ENCODE results near the gene SARM1.

SARM1 gene

GRCh38 chr17:28395426-28395825 is 23.9 kb downstream of the SARM1 start:
- DNase-seq (ENCODE audit: low read depth, low spot score): no peak

- DNase-seq (ENCODE audit: low read depth, low spot score): no peak
These were observed 24.5 kb downstream of the SARM1 start for GRCh38 chr17:28395968-28396367.

DNA sequence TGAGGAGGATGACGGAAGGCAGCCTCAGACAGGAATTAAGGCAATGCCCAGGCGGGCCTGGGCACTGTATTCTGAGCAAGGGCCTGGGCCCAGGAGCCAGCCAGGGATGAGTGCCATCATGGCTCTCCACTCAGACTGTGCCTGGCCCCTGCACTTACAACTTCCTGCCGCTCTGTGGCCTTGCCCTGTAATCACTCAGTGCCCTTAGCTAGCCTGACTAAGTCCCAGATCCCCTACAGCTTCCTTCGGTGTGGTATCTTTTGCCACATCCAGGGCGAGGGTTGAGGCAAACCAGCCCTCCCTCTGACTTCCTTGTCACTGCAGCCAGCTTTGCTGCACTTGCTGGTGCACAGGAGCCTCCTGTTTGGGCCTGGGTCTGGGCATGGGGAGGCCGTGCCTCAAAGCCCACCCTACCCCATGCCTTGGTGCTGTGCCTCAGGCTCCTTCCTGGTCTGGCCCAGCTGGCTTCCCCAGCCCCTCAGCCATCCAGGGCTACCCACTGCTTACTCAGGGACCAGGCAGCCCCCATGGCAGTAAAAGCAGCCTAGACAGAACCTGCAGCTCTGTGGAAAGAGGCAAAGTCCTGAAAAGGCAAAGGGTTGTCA is 25.2 kb downstream of the SARM1 start:
- no peak for DNase-seq (ENCODE audit: low read depth, low spot score)

DNA sequence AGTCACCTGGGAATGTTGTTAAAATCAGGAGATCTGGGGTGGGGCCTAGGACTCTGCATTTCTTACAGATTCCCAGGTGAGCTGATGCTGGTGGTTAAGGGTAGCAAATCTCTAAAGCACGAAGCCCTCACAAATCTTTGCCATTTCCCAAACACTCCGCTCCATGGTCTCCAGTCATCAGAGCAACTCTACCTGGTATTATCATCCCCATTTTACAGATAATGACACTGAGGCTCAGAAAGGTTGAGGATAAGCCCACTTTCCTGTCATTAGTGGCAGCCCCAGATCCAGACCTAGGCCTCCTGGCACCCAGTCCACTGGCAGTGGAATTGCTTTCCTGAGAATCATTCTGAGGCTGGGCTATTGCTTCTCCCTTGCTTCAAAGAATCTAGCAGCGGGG is 25.8 kb downstream of the SARM1 start:
- DNase-seq (ENCODE audit: low read depth, low spot score): no peak

DNA sequence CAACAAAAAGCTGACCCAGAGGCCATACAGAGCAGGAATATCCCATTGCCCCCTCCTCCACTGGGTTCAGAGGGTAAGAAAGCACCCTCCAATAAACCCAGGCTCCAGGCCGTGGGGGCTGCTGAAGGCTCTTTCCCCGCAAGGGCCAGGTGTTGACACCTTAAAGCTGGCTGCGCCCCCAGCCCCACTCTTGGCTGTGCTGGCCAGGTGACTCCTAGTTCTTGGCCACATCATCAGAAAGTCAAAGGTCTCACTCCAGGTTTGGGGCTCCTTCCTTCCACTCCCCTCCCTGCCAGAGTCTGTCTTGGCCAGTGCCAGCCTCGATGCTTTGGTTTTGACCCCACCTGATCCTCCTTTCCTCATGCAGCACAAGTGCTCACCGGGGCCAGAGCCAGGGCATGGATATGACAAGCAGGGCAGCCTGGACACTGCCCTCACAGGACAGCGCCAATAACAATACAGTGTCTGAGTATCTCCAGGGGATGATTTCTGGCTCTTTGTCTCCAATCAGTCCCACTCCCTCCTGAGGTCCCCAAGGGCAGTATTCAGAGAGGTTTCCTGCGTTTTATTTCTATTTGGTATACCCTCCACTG is 26.3 kb downstream of the SARM1 start:
- DNase-seq (ENCODE audit: low read depth, low spot score): no peak

- no peak for DNase-seq (ENCODE audit: low read depth, low spot score)
These were observed 26.9 kb downstream of the SARM1 start for GRCh38 chr17:28398280-28398981.

DNA sequence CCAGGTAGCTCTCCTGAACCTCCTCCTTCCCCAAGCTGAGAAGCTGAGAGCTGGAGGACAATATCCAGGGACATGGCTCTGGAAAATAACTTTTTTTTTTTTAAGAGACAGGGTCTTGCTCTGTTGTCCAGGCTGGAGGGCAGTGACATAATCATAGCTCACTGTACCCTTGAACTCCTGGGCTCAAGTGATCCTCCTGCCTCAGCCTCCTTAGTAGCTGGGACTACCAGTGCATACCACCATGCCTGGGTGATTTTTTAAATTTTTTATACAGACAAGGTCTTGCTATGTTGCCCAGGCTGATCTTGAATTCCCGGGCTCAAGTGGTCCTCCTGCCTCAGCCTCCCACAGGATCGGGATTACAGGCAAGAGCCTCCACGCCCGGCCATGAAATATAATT is 28.3 kb downstream of the SARM1 start:
- no peak for DNase-seq (ENCODE audit: low read depth, low spot score)

- DNase-seq (ENCODE audit: low read depth, low spot score): no peak
These were observed 30.7 kb downstream of the SARM1 start for GRCh38 chr17:28402224-28402630.

DNA sequence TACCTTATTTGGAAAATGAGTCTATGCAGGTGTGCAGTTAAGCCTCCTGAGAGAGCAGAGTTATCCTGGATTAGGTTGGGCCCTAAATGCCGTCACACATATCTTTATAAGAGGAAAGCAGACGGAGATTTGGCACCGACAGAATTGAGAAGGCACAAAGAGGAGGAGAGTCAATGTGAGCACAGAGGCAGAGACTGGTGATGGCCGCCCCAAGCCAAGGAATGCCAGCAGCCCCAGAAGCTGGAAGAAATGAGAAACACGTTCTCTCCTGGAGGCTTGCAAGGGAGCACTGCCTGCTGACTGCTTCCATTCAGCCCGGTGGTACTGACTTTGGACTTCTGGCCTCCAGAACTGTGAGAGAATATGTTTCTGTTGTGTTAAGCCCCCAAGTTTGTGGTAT is 31.4 kb downstream of the SARM1 start:
- no peak for DNase-seq (ENCODE audit: low read depth, low spot score)

DNA sequence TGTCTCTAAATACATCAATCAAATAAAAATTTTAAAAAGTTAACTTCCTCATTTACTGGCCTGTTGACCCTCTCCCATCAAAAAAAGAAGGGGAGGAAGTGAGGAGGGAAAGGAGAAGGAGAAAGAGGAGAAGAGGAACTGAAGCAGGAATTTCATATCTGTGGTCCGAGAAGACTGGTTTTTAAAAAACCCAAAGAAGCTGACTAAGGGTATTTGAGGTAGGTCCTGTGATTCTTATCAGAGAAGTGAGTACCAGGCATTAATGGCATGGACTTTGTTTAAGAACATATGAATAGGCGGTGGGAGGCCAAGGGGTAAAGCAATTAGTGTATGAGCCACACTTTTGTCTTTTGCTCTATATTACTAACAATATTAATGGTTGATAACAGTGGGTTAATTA is 32.5 kb downstream of the SARM1 start:
- DNase-seq (ENCODE audit: low read depth, low spot score): no peak

DNA sequence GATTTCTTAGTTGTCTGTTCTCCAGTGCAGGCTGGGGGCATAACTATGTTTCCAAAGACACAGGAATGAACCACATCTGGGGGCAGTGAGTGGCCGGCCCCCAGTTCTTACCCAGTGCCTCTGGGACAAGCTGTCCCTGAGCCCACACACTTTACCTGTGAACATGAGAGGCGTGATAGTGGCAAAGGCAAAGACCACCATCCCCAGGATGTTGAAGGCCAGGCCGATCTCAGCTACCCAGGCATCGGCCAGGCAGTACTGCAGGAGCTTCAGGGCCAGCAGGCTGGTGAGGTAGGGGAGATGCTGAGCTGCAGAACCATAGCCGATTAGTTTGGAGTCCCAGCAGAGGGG is 32.9 kb downstream of the SARM1 start:
- DNase-seq (ENCODE audit: low read depth, low spot score): no peak

DNA sequence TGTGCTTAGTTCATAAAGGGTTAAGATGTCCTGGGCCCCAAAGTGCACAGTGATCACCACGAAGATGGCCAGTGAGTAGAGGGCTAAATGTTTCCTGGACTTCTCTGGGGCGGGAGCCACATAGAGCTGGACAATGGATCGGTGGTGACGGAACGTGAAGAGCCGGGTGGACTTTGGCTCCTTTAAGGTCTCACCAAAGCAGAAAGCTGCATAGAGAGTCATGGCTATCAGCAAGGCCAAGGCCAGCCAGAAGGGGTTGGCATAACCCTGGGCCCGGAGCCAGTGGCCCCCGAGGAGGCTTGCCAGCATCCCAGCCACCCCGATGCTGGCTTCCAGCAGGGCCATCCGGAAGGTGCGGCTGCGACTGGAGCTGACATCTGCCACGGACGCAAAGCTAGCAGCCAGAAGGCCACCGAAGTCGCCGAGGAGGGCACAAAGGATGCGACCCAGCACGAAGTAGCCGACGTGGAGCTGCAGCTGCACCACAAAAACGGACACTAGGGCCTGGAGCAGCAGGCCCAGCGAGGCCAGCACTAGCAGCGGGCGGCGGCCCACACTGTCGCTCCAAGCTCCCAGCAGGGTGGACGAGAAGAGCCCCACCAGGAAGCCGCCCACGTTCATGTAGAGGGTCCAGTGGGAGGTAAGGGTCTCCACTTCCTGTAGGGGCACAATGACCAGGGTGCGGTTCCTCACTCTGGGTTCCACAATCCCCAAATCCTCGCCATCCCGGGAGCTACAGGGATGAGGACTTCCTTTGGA is 33.5 kb downstream of the SARM1 start:
- DNase-seq (ENCODE audit: low read depth, low spot score): no peak

DNA sequence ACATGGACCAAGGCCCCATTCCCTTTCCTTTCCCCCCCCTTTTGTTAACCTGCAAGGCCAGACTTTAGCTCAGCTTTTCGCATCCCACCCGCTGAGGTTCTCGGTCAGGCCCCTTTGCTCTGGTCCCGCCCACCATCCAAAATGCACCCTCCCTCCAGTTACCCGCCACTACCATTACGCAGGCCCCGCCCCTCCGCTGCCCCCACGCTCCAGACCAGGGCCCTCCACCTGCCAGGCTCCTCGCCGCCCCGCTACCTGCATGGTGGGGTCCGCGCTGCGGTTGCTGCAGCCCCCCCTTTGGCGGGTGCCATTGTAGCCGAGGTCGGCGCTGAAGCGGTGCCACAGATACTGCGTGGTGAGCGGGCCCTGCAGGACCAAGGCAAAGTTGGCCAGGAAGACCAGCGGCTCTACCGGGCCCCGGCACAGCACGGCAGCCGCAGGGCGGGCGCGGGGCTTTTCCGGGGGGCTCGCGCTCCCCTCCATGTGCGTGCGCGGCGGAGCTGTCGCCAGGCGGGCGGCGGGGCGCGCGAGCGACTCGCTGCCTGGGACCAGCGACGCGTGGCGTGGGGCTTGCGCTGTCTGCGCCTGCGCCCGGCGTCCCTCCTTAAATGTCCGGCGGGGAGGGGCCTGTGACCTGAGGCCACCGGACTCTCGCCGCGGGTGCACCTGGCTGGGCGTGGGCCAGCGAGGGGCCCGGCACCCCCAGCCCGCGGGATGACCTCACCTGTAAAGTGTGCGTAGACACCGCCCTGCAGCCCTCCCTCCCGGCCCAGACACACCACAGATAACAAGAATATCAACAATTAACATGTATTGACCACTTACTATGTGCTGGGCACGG is 34.4 kb downstream of the SARM1 start, which contains the start of gene SLC46A1:
Gene SLC46A1 (minus strand): TSS at position 581 of the 841 bp plus-strand sequence. CDS start 98 bp downstream, at position 483.
- DNase-seq (ENCODE audit: low read depth, low spot score): no peak

DNA sequence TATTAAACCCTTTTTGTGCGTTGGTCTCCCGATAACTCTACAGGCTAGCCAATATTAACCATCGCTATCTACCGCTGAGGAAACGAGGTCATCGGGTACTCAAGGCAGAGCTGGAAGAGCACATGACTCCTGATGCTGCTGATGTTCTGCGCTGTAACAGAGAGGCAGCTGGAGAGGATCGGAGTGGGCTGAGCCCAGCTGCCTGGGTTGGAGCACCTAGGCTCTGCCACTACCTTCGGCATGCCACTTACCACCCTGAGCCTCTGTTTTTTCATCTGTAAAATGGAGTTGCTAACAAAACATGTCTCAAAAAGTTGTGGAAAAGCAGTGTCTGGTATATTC is 35.0 kb downstream of the SARM1 start:
- DNase-seq (ENCODE audit: low read depth, low spot score): no peak

DNA sequence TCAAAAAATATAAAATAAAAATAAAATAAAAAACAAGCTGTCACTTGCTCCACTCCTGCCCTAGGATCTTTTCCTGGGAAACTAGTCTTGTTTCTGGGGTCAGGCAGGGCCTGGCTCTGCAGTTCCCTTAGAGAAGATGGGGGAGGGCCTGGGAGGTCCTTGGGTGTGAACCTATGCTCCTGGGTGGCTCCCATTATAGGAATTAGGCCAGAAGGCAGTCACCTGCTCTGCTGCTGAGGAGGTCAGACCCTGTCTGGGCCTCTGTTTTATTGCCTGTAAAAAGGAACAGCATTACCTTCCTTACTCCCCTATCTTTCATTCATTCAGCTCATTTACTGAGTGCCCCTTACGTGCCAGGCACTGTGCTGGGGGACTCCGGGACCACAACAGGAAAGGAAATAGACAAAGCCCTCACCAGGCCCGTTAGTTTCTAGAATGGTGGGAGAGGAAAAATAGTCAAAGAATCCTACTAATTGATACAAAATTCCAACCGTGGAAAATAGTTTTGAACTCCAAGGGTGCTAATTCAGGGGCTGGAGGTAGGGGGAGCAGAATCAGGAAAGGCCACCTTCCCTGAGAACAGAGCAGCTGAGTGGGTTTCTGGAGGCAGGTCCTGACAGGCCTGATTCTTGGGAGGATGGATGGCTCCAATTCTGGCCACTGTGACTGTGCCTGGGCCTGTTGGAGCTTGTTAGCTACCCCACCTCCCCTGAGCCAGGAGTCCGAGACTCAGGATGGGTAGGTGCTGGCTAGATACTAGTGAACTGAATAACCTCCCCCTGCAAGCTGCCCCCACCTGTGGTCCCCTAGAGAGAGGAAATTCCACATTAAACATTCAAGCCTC is 35.9 kb downstream of the SARM1 start:
- DNase-seq (ENCODE audit: low read depth, low spot score): no peak

DNA sequence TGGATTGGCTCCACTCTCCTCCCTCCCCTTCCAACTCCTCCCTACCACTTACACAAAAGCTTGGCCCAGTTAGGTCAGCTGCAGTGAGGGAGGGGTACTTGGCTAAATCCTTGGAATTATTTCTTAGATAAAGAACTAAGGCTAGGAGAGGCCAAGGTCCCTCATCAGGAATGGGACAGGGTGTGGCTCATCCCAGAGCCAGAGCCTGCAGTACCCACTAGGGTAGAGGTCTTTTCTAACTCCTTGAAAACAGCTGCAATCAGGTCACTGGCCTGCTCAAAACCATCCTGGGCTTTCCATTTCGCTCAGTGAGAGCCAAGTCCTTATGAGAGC is 36.4 kb downstream of the SARM1 start:
- DNase-seq (ENCODE audit: low read depth, low spot score): no peak

GRCh38 chr17:28412099-28412498 is 40.6 kb downstream of the SARM1 start:
- no peak for DNase-seq (ENCODE audit: low read depth, low spot score)

DNA sequence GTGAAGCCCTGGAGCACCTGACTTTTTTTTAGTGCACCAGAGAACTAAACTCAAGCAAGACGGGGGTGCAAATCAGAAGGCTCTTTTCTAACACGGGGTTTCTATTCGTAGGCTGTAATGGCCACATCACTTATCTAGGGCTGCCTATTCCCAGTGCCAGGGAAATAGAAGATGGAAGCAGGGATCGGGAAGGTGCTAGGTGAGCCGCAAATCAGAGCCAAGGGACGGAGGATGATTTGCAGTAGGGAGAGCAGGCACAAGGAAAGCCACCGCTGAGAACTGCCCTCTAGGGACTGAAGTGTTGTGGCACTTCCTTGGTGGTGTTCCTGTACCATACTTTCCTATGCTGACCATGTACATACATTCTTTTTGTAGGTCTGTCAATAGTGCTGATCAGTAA is 42.3 kb downstream of the SARM1 start:
- DNase-seq (ENCODE audit: low read depth, low spot score): no peak

DNA sequence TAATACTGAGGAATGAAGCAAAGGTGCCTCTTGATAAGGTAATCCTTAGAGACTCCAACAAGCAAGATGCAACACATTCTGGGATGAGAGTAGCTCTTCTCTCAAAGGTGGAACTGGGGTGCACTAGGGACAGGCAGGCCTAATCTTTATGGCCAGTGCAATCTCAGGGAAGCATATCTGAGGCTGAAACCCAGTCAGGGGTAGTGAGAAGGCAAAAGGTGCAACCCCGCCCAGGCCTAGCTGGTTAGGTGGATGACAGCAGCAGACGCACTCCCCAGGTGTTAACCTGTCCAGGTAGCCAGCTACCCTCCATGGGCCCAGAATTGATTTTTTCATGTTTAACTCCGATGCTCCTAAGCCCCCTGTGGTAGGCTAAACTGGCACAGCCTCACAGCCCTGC is 44.4 kb downstream of the SARM1 start:
- no peak for DNase-seq (ENCODE audit: low read depth, low spot score)

- DNase-seq (ENCODE audit: low read depth, low spot score): no peak
These were observed 45.3 kb downstream of the SARM1 start for GRCh38 chr17:28416703-28417311.
